OCI-LY3 (cell line): Measurements from ENCODE around the gene TAF4.

Source experiments
- CTCF ChIP-seq: fragments of 200-600, 300-600 bp; sonication (generic); IDR thresholded peaks from 2 replicates; pipeline ENCODE4 v1.5.1; 2014; ENCODE audit warnings: antibody characterized with exemption, low read length, low read depth
- EZH2phosphoT487 ChIP-seq: fragments of 200-600 bp; shearing (Covaris generic); IDR thresholded peaks from 2 replicates; pipeline ENCODE4 v1.6.1; 2018; ENCODE audit warnings: antibody characterized with exemption, mixed run types, low read depth

- TF ChIP-seq CTCF (no peak), EZH2phosphoT487 (no peak)
Measured at GRCh38 chr20:62096421-62097380, 31.0 kb upstream of the TAF4 start.
